GM19193 (cell line): ENCODE measurements around the gene IFIT5.

Experiments
- POLR2A ChIP-seq: IDR thresholded peaks from 4 replicates; pipeline ENCODE4 v1.6.1; 2011; ENCODE audit not compliant: insufficient read depth, insufficient read length; ENCODE audit errors: extremely low read depth

IFIT5 gene

DNA sequence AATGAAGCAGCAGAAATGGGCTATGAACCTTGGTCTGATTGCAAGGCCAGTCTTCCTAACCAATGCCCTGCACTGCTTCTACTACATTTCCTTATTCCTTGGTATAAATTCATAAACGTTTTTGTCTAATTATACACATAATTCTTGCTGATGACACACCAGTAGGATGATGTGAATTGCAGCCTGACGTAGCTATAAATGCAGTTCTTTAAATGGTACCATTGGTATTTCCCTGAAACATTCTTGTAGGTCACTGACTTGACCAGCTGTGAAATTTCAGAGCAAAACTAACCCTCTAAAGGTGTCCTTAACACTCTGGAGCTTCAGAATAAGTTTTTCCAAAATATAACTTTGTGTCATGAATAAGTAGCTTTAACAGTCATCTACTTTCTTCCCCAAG is 50.8 kb downstream of the IFIT5 start:
- no peak for TF ChIP-seq POLR2A

- TF ChIP-seq POLR2A = no peak
These were observed 52.2 kb downstream of the IFIT5 start for GRCh38 chr10:89466599-89467035.

GRCh38 chr10:89468191-89468965 is 54.0 kb downstream of the IFIT5 start:
- TF ChIP-seq POLR2A = no peak

- no peak for TF ChIP-seq POLR2A
These were observed 55.1 kb downstream of the IFIT5 start for GRCh38 chr10:89469517-89469916.
